OCI-LY7 (cell line): ENCODE results near the gene ENOPH1.

Experiments used
- EZH2phosphoT487 ChIP-seq: fragments of 200-600 bp; sonication (generic); IDR thresholded peaks from 2 replicates; pipeline ENCODE4 v1.6.1; 2018; ENCODE audit warnings: low read depth, borderline replicate concordance, mild to moderate bottlenecking, mixed run types, antibody characterized with exemption, low read length, moderate library complexity, mixed read lengths
- TF ChIP-seq, protein P1 (sequence below): fragments of 200-600 bp; sonication (generic); conservative IDR thresholded peaks from 2 replicates; pipeline ENCODE4 v1.5.1; 2014; ENCODE audit warnings: mild to moderate bottlenecking, antibody characterized with exemption, low read length, moderate library complexity, mixed read lengths

DNA sequence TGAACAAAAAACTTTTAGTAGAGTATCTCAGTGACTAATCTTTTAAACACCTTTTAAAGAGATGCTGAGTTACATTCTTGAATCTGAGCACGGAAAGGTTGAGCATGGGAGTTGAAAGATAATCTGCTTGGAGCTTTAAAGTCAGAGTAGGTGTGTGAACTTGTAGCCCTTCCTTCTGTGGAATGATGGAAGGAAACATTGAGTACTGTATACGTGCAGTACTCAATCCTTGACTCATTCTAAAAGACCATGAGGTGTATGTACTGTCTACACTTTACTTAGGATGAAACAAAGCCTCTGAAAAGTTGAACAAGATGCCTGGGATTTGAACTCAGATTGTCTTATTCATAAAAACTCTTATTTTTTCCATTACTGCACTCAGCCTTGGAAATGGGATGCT, 3.4 kb downstream of the ENOPH1 start:
- TF ChIP-seq, protein P1, sequence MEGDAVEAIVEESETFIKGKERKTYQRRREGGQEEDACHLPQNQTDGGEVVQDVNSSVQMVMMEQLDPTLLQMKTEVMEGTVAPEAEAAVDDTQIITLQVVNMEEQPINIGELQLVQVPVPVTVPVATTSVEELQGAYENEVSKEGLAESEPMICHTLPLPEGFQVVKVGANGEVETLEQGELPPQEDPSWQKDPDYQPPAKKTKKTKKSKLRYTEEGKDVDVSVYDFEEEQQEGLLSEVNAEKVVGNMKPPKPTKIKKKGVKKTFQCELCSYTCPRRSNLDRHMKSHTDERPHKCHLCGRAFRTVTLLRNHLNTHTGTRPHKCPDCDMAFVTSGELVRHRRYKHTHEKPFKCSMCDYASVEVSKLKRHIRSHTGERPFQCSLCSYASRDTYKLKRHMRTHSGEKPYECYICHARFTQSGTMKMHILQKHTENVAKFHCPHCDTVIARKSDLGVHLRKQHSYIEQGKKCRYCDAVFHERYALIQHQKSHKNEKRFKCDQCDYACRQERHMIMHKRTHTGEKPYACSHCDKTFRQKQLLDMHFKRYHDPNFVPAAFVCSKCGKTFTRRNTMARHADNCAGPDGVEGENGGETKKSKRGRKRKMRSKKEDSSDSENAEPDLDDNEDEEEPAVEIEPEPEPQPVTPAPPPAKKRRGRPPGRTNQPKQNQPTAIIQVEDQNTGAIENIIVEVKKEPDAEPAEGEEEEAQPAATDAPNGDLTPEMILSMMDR = no peak
- no peak for TF ChIP-seq EZH2phosphoT487
